Measurements from ENCODE around the gene RASEF.

DNA sequence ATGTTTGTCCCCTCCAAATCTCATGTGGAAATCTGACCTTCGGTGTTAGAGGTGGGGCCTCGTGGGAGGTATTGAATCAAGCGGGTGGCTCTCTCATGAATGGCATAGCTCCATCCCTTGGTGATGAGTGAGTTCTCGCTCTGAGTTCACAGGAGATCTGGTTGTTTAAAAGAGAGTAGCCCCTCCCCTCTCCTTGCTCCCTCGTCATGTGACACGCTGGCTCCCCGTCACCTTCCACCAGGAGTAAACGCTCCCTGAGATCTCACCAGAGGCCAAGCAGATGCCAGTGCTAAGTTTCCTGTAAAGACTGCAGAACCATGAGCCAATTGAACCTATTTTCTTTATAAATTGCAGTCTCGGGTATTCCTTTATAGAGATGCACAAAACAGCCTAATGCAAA is 74.5 kb downstream of the RASEF start:
- TF ChIP-seq NFRKB (IDR thresholded peaks at IDR 0.05) (no peak), L3MBTL2 (conservative IDR thresholded peaks at IDR 0.05) (no peak), BHLHE40 (IDR thresholded peaks at IDR 0.05; ENCODE audit: borderline replicate concordance) (no peak), SUZ12 (IDR thresholded peaks at IDR 0.05) (no peak), FOXM1 (IDR thresholded peaks at IDR 0.05; ENCODE audit: borderline replicate concordance) (no peak), ELF4 (IDR thresholded peaks at IDR 0.05) (no peak), ARNT (IDR thresholded peaks at IDR 0.05) (no peak), LEF1 (IDR thresholded peaks at IDR 0.05; ENCODE audit: borderline replicate concordance) (no peak), TARDBP (IDR thresholded peaks at IDR 0.05) (no peak), SP1 (IDR thresholded peaks at IDR 0.05) (no peak), FOXA1 (IDR thresholded peaks at IDR 0.05) (no peak), ZNF384 (IDR thresholded peaks at IDR 0.05) (no peak)

Data from HEK293T (cell line).